ENCODE measurements around the gene SLC25A12.
"Not testable (repeated sequence)": the region's sequence is repeated elsewhere in the genome, so short reads cannot be mapped to it uniquely, and the experiment has no call there.

The SLC25A12 gene

DNA sequence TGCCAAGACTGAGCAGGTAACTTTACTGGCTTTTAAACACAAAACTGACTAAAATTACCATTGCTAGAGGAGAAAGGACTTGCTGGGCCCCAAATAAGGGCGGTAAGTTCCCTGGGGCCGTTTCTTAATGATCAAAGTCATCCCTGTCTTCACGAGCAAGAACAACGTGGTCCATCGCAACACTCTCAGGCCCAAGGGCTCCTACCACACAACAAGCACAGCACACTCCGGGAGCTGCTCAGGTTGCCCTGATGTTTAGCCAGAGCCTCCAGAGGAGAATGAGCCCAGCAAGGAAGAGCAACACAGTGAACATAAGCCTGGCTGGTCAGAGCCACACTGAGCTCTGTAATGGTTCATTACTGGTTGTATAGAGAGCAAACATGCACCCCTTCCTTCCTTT, 104.1 kb downstream of the SLC25A12 start:
- no peak for DNase-seq (ENCODE audit: low read depth in 2 of 2)

DNA sequence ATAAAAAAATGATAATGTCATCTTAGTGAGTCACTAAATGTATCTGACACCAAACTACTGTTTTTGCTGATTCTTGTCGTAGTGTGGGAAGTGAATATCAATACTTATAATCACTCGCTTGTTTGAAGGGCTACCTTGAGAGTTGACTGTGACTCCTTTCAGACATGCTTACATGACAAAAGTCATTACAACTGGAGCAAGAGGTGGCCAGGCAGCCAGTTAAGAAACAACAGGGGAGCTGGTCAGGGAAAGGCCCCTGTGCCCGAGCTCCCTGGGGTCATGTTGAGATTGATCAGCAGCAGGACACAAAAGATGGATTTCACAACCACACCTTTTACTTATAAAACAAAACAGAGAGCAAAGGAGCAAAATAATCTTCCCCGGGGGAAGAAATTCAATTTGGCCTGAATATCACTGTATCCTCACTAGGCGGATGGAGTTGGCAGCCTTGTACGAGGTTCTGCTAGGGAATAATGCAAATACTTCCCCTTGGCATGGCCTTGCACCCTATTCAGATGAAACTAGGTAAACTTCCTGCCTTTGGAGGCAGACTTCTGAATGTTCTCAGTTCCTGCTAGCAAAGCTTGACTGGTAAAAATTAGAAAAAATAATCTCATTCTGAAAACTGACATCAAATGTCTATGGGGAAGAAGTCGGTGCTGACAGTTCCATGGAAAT, 105.6 kb downstream of the SLC25A12 start:
- DNase-seq (ENCODE audit: low read depth in 2 of 2): no peak

DNA sequence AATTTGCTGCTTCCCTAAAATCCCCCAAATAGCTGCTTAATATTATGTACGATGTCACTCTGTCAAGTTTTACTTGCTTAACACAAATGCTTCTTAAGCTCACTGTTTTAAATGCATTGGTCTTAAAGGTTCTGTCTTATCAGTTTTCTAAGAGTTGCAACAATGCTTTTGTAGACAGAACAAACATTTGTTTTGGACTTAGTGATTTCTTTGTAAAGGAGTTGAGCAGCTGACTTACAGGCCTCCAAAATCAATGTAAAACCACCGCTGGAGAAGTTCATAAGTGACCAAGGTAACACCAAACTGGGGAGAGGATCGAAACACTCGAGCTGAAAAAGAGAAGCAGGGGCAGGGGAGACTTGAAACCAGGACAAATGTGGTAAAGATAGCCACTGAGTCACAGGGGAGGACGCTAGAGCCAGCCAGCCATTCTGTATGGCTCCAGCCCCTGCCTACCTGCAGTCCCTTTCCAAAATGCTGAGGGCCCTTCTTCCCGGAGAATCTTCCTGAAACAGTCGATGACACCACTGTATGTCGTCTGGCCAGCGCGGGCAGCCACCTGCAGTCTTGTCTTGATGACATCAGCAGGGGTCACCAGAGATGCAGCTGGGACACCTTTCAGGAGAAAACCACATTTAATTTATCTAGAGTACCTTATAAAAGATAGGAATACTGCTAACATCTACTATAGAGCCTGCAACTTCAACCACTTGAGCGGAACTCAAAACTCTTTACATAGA, 106.5 kb downstream of the SLC25A12 start:
- no peak for DNase-seq (ENCODE audit: low read depth in 2 of 2)

GRCh38 chr2:171785450-171785849, 108.6 kb downstream of the SLC25A12 start:
- DNase-seq (ENCODE audit: low read depth in 2 of 2): no peak

- DNase-seq (ENCODE audit: low read depth in 2 of 2): no peak
Measured at GRCh38 chr2:171778515-171778914, 115.5 kb downstream of the SLC25A12 start.

DNA sequence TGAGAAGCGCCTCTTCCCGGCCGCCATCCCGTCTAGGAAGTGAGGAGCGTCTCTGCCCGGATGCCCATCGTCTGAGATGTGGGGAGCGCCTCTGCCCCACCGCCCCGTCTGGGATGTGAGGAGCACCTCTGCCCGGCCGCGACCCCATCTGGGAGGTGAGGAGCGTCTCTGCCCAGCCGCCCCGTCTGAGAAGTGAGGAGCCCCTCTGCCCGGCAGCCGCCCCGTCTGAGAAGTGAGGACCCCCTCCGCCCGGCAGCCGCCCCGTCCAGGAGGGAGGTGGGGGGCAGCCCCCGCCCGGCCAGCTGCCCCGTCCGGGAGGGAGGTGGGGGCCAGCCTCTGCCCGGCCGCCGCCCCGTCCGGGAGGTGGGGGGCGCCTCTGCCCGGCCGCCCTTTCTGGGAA, 119.5 kb downstream of the SLC25A12 start:
- DNase-seq (ENCODE audit: low read depth in 2 of 2): not testable (repeated sequence)

GRCh38 chr2:171772373-171772772, 121.7 kb downstream of the SLC25A12 start:
- no peak for DNase-seq (ENCODE audit: low read depth in 2 of 2)

DNA sequence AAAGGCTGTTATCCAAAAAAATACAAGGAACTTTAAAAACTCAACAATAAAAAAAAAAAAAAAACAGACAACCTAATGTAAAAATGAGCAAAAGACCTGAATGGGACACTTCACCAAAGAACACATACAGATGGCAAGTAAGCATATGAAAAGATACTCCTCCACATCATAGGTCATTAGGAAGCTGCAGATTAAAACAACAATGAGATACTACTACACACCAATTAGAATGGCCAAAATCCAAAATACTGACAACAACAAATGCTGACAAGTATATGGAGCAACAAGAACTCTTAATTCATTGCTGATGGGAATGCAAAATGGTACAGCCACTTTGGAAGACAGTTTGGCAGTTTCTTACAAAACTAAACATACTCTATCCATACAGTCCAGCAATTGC, 122.6 kb downstream of the SLC25A12 start:
- no peak for DNase-seq (ENCODE audit: low read depth in 2 of 2)

DNA sequence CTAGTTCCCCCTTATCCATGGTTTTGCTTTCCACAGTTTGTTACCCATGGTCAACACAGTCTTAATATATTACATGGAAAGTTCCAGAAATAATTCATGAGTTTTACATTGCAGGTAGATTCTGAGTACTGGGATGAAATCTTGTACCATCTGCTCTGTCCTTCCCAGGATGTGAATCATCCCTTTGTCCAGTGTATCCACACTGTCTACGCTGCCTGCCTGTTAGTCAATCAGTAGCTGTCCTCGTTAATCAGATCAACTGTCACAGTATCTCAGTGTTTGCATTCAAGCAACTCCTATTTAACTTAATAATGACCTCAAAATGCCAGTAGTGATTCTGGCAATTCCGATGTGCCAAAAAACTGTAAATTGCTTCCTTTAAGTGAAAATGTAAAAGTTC, 130.4 kb downstream of the SLC25A12 start:
- no peak for DNase-seq (ENCODE audit: low read depth in 2 of 2)

DNA sequence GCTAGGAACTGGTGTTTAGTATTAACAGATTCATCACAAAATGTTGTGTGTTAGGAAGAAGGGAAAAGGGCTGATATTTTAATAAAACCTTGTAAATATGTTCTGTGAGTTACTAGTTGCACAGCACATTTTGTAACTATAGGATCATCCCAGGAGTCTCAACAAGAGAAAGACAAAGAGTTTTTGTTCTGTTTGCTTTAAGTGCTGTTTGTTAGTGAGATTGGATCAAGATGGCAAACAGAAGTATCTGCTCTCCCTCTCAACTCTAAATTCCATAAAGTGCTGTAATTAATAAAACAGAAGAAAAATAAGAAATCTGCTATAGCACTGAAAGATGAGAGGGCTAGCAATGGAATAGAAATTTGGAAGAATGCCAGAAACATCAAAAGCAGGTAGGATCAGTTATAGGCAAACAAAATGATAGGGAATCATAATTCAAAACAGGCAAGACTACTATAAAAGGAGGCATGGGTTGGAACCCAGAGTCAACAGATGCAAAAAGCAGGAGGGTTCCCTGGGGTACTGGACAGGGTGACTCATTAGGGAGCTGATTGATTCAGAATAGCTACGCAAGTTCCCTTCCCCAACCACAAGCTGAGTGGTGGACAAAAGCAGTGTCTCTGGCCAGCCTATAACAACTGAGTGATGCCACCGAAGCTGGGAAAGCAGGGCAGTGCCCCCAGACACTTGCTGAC, 131.0 kb downstream of the SLC25A12 start:
- no peak for DNase-seq (ENCODE audit: low read depth in 2 of 2)

- DNase-seq (ENCODE audit: low read depth in 2 of 2): not testable (repeated sequence)
Measured at GRCh38 chr2:171761176-171761575, 132.9 kb downstream of the SLC25A12 start.

- not testable (repeated sequence) for DNase-seq (ENCODE audit: low read depth in 2 of 2)
Measured at GRCh38 chr2:171758762-171759161, 135.3 kb downstream of the SLC25A12 start.

DNA sequence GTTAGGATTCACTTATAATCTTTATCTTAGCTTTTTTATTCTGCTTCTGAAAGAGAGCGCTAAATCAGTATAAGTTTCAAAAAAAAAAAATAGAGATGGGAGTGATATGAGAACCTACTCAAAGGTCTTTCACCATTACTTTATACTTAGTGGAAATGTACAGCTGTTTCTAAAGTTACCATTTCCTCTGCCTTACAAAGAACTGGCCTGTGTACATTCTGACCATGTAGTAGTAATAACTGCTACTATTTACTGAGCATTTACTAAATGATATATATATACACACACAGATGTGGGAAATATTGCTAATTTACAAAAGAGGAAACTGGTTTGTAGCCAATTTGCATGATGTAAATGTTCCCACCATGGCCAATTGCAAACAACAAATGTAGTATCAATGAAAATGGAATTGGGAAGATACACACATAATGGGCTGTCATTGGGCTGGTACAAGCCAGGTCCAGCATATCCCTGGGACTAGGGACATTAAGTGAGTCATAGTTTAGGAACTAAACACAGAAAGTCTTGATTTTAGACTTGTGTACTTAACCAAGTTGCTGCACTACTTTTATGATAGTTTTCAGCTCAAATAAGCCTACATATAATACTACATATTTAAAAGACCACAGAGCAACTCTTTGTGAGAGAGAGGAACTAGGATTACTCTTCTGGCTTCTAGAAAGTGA, 139.6 kb downstream of the SLC25A12 start:
- no peak for DNase-seq (ENCODE audit: low read depth in 2 of 2)

GRCh38 chr2:171747371-171747770, 146.7 kb downstream of the SLC25A12 start:
- no peak for DNase-seq (ENCODE audit: low read depth in 2 of 2)

GRCh38 chr2:171745806-171746205, 148.2 kb downstream of the SLC25A12 start:
- no peak for DNase-seq (ENCODE audit: low read depth in 2 of 2)

GRCh38 chr2:171745141-171745540, 148.9 kb downstream of the SLC25A12 start:
- DNase-seq (ENCODE audit: low read depth in 2 of 2): no peak

DNA sequence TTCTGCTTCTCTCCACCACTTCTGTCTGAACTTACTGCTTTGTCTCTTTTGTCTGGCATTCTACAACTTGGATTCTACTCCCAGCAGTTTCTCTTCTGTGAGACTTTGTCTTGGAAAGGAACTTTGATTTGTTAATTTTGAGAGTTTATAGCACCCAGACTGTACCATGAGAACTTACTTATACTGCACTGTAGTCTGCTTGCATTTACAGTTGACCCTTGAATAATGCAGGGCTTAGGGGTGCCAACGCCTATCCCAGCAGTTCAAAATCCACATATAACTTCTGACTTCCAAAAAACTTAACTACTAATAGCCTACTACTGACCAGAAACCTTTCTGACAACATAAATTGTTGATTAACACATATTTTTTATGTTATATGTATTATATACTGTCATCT, 151.3 kb downstream of the SLC25A12 start:
- no peak for DNase-seq (ENCODE audit: low read depth in 2 of 2)

DNA sequence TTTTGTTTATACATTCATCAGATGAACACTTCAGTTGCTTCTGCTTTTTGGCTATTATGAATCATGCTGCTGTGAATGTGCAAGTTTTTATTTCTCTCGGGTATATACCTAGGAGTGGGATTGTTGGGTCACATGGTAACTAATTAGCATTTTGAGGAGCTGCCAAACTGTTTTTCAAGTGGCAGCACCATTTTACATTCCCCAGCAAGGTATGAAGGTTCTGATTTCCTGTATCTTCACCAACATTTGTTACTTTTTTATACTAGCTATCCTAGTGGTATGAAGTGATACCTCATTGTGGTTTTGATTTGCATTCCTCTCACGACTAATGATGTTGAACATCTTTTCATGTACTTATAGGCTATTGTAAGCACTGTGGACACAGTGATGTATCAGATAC, 152.9 kb downstream of the SLC25A12 start:
- no peak for DNase-seq (ENCODE audit: low read depth in 2 of 2)

GRCh38 chr2:171735991-171736710, 157.9 kb downstream of the SLC25A12 start:
- no peak for DNase-seq (ENCODE audit: low read depth in 2 of 2)

Measured in stimulated activated CD8-positive, alpha-beta memory T cell treated with anti-CD3 and anti-CD28 coated beads, Interleukin-7, amount 100 ng/mL, for 1 hour (primary cell).